Glutamatergic neuron (in vitro differentiated cells): ENCODE measurements around the gene IL4I1. TPM values are rescaled to one million over a fixed set of nuclear protein-coding genes. Genes with fewer than 3 reads are reported as not detected.

Experiments
- DNase-seq: peaks from one replicate; pipeline ENCODE4 v3.0.0; 2022
- H3K27ac Mint-ChIP-seq: one replicate; pipeline ENCODE4 v1.8.0; 2020; ENCODE audit warnings: mild to moderate bottlenecking, mixed read lengths, inconsistent platforms; ENCODE audit not compliant: unreplicated experiment
- H3K27me3 Mint-ChIP-seq: one replicate; pipeline ENCODE4 v1.8.0; 2020; ENCODE audit warnings: mild to moderate bottlenecking, moderate library complexity, mixed read lengths, inconsistent platforms; ENCODE audit not compliant: unreplicated experiment
- H3K36me3 Mint-ChIP-seq: one replicate; pipeline ENCODE4 v1.8.0; 2020; ENCODE audit warnings: mild to moderate bottlenecking, mixed read lengths, inconsistent platforms; ENCODE audit not compliant: unreplicated experiment
- H3K4me1 Mint-ChIP-seq: one replicate; pipeline ENCODE4 v1.8.0; 2020; ENCODE audit warnings: mild to moderate bottlenecking, low read depth, mixed read lengths, inconsistent platforms; ENCODE audit not compliant: unreplicated experiment
- H3K4me3 Mint-ChIP-seq: one replicate; pipeline ENCODE4 v1.8.0; 2020; ENCODE audit warnings: mild to moderate bottlenecking, mixed read lengths, inconsistent platforms; ENCODE audit not compliant: unreplicated experiment
- H3K9me3 Mint-ChIP-seq: one replicate; pipeline ENCODE4 v1.8.0; 2020; ENCODE audit warnings: mild to moderate bottlenecking, moderate library complexity, mixed read lengths, inconsistent platforms; ENCODE audit not compliant: unreplicated experiment
- CTCF ChIP-seq: fragments of 200-600 bp; sonication (generic); IDR thresholded peaks from one replicate; pipeline ENCODE4 v1.5.0; 2021; ENCODE audit not compliant: partially characterized antibody, unreplicated experiment
- total RNA-seq: library from RNA; stranded (reverse); fragmentation: NEBNext Ultra II Directional; extraction: Animal tissue kit (Norgen Biotek cat#: 25700); gene quantifications from one replicate; pipeline ENCODE4 v1.2.1, GENCODE V29; 2021; ENCODE audit not compliant: unreplicated experiment

IL4I1 gene
- total RNA-seq, 1 donor from 2014 or later = 0.59 TPM

GRCh38 chr19:49854378-49855263 is 42.1 kb downstream of the IL4I1 start:
- Mint-ChIP-seq H3K4me1 (peaks cover 17% of the 10 kb centered on the region), H3K27me3 (peaks cover 19% of the 10 kb centered on the region), H3K27ac (no peak overlapping the region), H3K4me3 (no peak overlapping the region), H3K36me3 (peaks cover 5% of the 10 kb centered on the region), H3K9me3 (peaks cover 18% of the 10 kb centered on the region)
- no peak for DNase-seq
- TF ChIP-seq CTCF = no peak

- no peak for DNase-seq
- peaks cover 17% of the 10 kb centered on the region for H3K4me1 Mint-ChIP-seq
- H3K27me3 Mint-ChIP-seq = peaks cover 16% of the 10 kb centered on the region
- H3K36me3 Mint-ChIP-seq = peaks cover 5% of the 10 kb centered on the region
- TF ChIP-seq CTCF = no peak
- H3K9me3 Mint-ChIP-seq = peaks cover 18% of the 10 kb centered on the region
- peak overlapping the region; percentile 78 for H3K27ac Mint-ChIP-seq
- peak overlapping the region; percentile 81 for H3K4me3 Mint-ChIP-seq
These were observed 42.8 kb downstream of the IL4I1 start for GRCh38 chr19:49853852-49854377.

- Mint-ChIP-seq H3K4me3 (peak overlapping the region; percentile 97), H3K36me3 (peaks cover 5% of the 10 kb centered on the region), H3K4me1 (peaks cover 17% of the 10 kb centered on the region), H3K27ac (peak overlapping the region; percentile 83), H3K27me3 (peaks cover 15% of the 10 kb centered on the region), H3K9me3 (peaks cover 18% of the 10 kb centered on the region)
- DNase-seq = no peak
- no peak for TF ChIP-seq CTCF
These were observed 44.0 kb downstream of the IL4I1 start for GRCh38 chr19:49852631-49853126.

- DNase-seq = peak; percentile 60
- no peak for TF ChIP-seq CTCF
- Mint-ChIP-seq H3K9me3 (peaks cover 18% of the 10 kb centered on the region), H3K4me1 (peaks cover 17% of the 10 kb centered on the region), H3K36me3 (peaks cover 5% of the 10 kb centered on the region), H3K27ac (peak overlapping the region; percentile 83), H3K27me3 (peaks cover 15% of the 10 kb centered on the region), H3K4me3 (peak overlapping the region; percentile 97)
These were observed 45.0 kb downstream of the IL4I1 start for GRCh38 chr19:49851456-49852259.
